GM12878 (cell line): ENCODE results near the gene SEPTIN11. TPM values are rescaled to one million over a fixed set of nuclear protein-coding genes. Genes with fewer than 3 reads are reported as not detected.

ENCODE experiments used
- ATAC-seq: fragments of 200-7000 bp; cut with Tn5 transposase; 3 replicates; pipeline ENCODE4 v1.9.1; 2020; ENCODE audit warnings: mild to moderate bottlenecking, moderate library complexity
- BruUV-seq: library from RNA; stranded (reverse); fragments of 400-500 nt; replicated peaks from 2 replicates; lab custom pipeline; 2021; lab: Mats Ljungman, UMichigan
- CTCF ChIA-PET: fragments of 300-600 bp; sonication (Branson Sonifier 250); formaldehyde crosslinking; extraction: SDS; loops from one replicate; lab custom pipeline; 2021; ENCODE audit warnings: inconsistent platforms; lab: Yijun Ruan, JAX
- POLR2A ChIA-PET: fragments of 350-600 bp; formaldehyde crosslinking; extraction: SDS; loops from one replicate; lab custom pipeline; 2021; ENCODE audit warnings: inconsistent platforms; lab: Charles Lee
- RAD21 ChIA-PET: fragments of 300-600 bp; sonication (Branson Sonifier 250); formaldehyde crosslinking; loops from one replicate; lab custom pipeline; 2023; ENCODE audit warnings: antibody characterized with exemption; ENCODE audit not compliant: unreplicated experiment; lab: Charles Lee
- SMC1A ChIA-PET: fragments of 300-600 bp; sonication (Branson Sonifier 250); formaldehyde crosslinking; loops from one replicate; lab custom pipeline; 2023; ENCODE audit not compliant: unreplicated experiment, uncharacterized antibody; lab: Charles Lee
- DNase-seq: peaks from one replicate; pipeline ENCODE4 v3.0.0-alpha.2; 2011; ENCODE audit warnings: low read depth, low spot score
- FAIRE-seq: peaks from 3 replicates; lab custom pipeline; 2011; peaks lifted over from hg19 to GRCh38; lab: Jason Lieb, UNC
- H2AFZ ChIP-seq: 2 replicates; pipeline ENCODE4 v1.6.0; 2011; ENCODE audit warnings: low read depth, low read length, control low read depth; ENCODE audit not compliant: control insufficient read depth
- H3K27ac ChIP-seq: 2 replicates; pipeline ENCODE4 v1.5.1; 2011; ENCODE audit warnings: control low read depth; ENCODE audit not compliant: control insufficient read depth, insufficient read depth
- H3K27me3 ChIP-seq, 2 experiments: replicated peaks in 1 of 2; 2 replicates each; pipeline versions ENCODE4 v1.6.0 to v1.6.1; 2011; ENCODE audit warnings: low read length in 1 of 2; ENCODE audit not compliant: control insufficient read depth in 2 of 2, insufficient read depth in 2 of 2
- H3K36me3 ChIP-seq, 2 experiments: 2 replicates each; pipeline ENCODE4 v1.5.1; 2011; ENCODE audit warnings: low read length in 1 of 2; ENCODE audit not compliant: control insufficient read depth in 2 of 2, insufficient read depth in 2 of 2
- H3K4me1 ChIP-seq: 2 replicates; pipeline ENCODE4 v1.6.1; 2011; ENCODE audit warnings: mild to moderate bottlenecking, low read length, moderate library complexity, mixed read lengths; ENCODE audit not compliant: control insufficient read depth, insufficient read depth
- H3K4me2 ChIP-seq: 2 replicates; pipeline ENCODE4 v1.6.0; 2011; ENCODE audit warnings: control low read depth; ENCODE audit not compliant: control insufficient read depth, insufficient read depth
- H3K4me3 ChIP-seq: fragments of 200-600 bp; sonication (generic); 2 replicates; pipeline ENCODE4 v1.5.1; 2016
- H3K79me2 ChIP-seq: 2 replicates; pipeline ENCODE4 v1.6.0; 2011; ENCODE audit warnings: low read length; ENCODE audit not compliant: control insufficient read depth, insufficient read depth
- H3K9ac ChIP-seq: 2 replicates; pipeline ENCODE4 v1.8.0; 2011; ENCODE audit warnings: low read length, control low read depth, mixed read lengths; ENCODE audit not compliant: control insufficient read depth, insufficient read depth
- H3K9me3 ChIP-seq: replicated peaks from 3 replicates; pipeline ENCODE4 v1.5.1; 2011; ENCODE audit warnings: mild to moderate bottlenecking, low read length; ENCODE audit not compliant: control insufficient read depth, insufficient read depth
- H4K20me1 ChIP-seq: 2 replicates; pipeline ENCODE4 v1.6.0; 2011; ENCODE audit not compliant: control insufficient read depth, insufficient read depth
- BCL3 ChIP-seq: IDR thresholded peaks from 2 replicates; pipeline ENCODE4 v1.6.1; 2011; ENCODE audit warnings: borderline replicate concordance, low read depth, mild to moderate bottlenecking, moderate library complexity, low read length; ENCODE audit not compliant: insufficient read depth, poor library complexity, severe bottlenecking
- ELK1 ChIP-seq: IDR thresholded peaks from 2 replicates; pipeline ENCODE4 v1.6.1; 2012; ENCODE audit warnings: low read depth, low read length, improper control_type of control experiment
- ETV6 ChIP-seq, 2 experiments: fragments of 450-650 bp in 1 of 2; IDR thresholded peaks in 1 of 2; conservative IDR thresholded peaks in 1 of 2; 2 replicates each; pipeline ENCODE4 v1.6.1; 2014; ENCODE audit warnings: antibody characterized with exemption in 1 of 2, borderline replicate concordance in 1 of 2, low read depth in 1 of 2, mild to moderate bottlenecking in 1 of 2, moderate library complexity in 1 of 2
- GATAD2B ChIP-seq: fragments of 450-650 bp; conservative IDR thresholded peaks from 2 replicates; pipeline ENCODE4 v1.6.1; 2017; ENCODE audit warnings: low read depth, mild to moderate bottlenecking, moderate library complexity
- HDAC2 ChIP-seq: fragments of 200-600 bp; sonication (generic); IDR thresholded peaks from 2 replicates; pipeline ENCODE4 v1.6.1; 2017
- MTA3 ChIP-seq: IDR thresholded peaks from 2 replicates; pipeline ENCODE4 v1.6.1; 2012; ENCODE audit warnings: low read length, inconsistent platforms, borderline replicate concordance
- NBN ChIP-seq: fragments of 450-650 bp; IDR thresholded peaks from 2 replicates; pipeline ENCODE4 v1.6.1; 2016
- NR2C1 ChIP-seq: fragments of 450-650 bp; IDR thresholded peaks from 2 replicates; pipeline ENCODE4 v1.6.1; 2017; ENCODE audit warnings: antibody characterized with exemption, mild to moderate bottlenecking, moderate library complexity
- PBX3 ChIP-seq: IDR thresholded peaks from 2 replicates; pipeline ENCODE4 v1.6.1; 2011; ENCODE audit warnings: mild to moderate bottlenecking, low read depth, low read length, moderate library complexity; ENCODE audit not compliant: insufficient replicate concordance
- POLR2A ChIP-seq: IDR thresholded peaks from 2 replicates; pipeline ENCODE4 v1.6.1; 2011; ENCODE audit warnings: low read depth, mild to moderate bottlenecking, low read length
- POLR2AphosphoS2 ChIP-seq: IDR thresholded peaks from 2 replicates; pipeline ENCODE4 v1.6.1; 2011; ENCODE audit warnings: low read depth, mild to moderate bottlenecking, low read length, improper control_type of control experiment, moderate library complexity
- RELA ChIP-seq: fragments of 450-650 bp; IDR thresholded peaks from 2 replicates; pipeline ENCODE4 v1.8.0; 2014; ENCODE audit warnings: borderline replicate concordance; ENCODE audit not compliant: partially characterized antibody
- SIN3A ChIP-seq: IDR thresholded peaks from 2 replicates; pipeline ENCODE4 v1.6.1; 2012; ENCODE audit warnings: low read depth, low read length, improper control_type of control experiment
- SIX5 ChIP-seq: IDR thresholded peaks from 2 replicates; pipeline ENCODE4 v1.6.1; 2011; ENCODE audit warnings: mild to moderate bottlenecking, low read depth, low read length, moderate library complexity; ENCODE audit not compliant: severe bottlenecking
- WGBS: methylation state at CpG from one replicate; pipeline ENCODE4 v1.1.6; 2016; ENCODE audit warnings: low lambda C conversion rate; ENCODE audit not compliant: insufficient replicate concordance, insufficient coverage; ENCODE audit errors: missing lambda C conversion rate; 5-methylcytosine and 5-hydroxymethylcytosine counted together
- in situ Hi-C: fragments of 300-500 bp; cut with MboI; formaldehyde crosslinking; loops from 9 replicates; pipeline ENCODE4 v1.14.3; 2018; ENCODE audit warnings: mixed read lengths
- intact Hi-C: fragments of 100-400 bp; cut with micrococcal nuclease; formaldehyde crosslinking; loops from one replicate; pipeline ENCODE4 v1.14.2; 2022; ENCODE audit not compliant: unreplicated experiment
- polyA plus RNA-seq, 11 experiments: library from polyadenylated mRNA; depleted of rRNA in 4 of 11; unstranded in 6 of 11; stranded (reverse) in 5 of 11; fragments of >200 nt; fragmentation: Nextera tagmentation in 4 of 11; fragmentation: Illumina TruSeq in 1 of 11; extraction: Ambion mirVana in 4 of 11; extraction: Trizol in 1 of 11; gene quantifications; 1 replicate in 1 of 11; 2 replicates in 10 of 11; pipeline versions ENCODE4 v1.2.1 to v1.2.3, GENCODE V29; 2011 to 2016; ENCODE audit warnings: inconsistent platforms in 2 of 11, missing spikeins in 2 of 11, low read depth in 1 of 11
- total RNA-seq, 4 experiments: library from RNA; depleted of rRNA in 3 of 4; stranded (reverse); fragments of >200 nt in 3 of 4; fragmentation: Illumina TruSeq in 1 of 4; extraction: Trizol in 1 of 4; gene quantifications; 2 replicates each; pipeline versions ENCODE4 v1.2.1 to v1.2.3, GENCODE V29; 2013 to 2021

The SEPTIN11 gene
- total and polyA plus RNA-seq, 10 of the 15 experiments (the other 5 are each of a cell fraction or from before 2014, with no cell fraction given), result 24.7 to 160 (median 91.3) TPM

- ChIA-PET POLR2A (interaction anchor here (0.7 kb wide), 1 partner anchor 135 kb away, joined by 3 read pairs; no protein-coding TSS in a partner anchor), CTCF (no interaction called here), SMC1A (no interaction called here), RAD21 (no interaction called here)
- H3K4me3 ChIP-seq, result no peak overlapping the region
- DNase-seq (no peak), FAIRE-seq (no peak), ATAC-seq (no peak)
- H3K9ac ChIP-seq, result no peak overlapping the region
- H3K27ac ChIP-seq, result no peak overlapping the region
- no peak overlapping the region for H3K4me2 ChIP-seq
- intact Hi-C loops, result no loop called here
- no peaks in the 10 kb centered on the region for H3K4me1 ChIP-seq
- WGBS, result 67% methylated on average over 2 of the region's 2 CpGs
- H4K20me1 ChIP-seq, result no peaks in the 10 kb centered on the region
- in situ Hi-C loops, result no loop called here
- H3K27me3 ChIP-seq, result no peaks in the 10 kb centered on the region
- H3K36me3 ChIP-seq, result no peaks in the 10 kb centered on the region
- TF ChIP-seq GATAD2B, result no peak
- TF ChIP-seq, all 136 proteins: peak for 0
- H3K9me3 ChIP-seq, result no peaks in the 10 kb centered on the region; the same call in 1 of the 3 replicates
- no peak overlapping the region for H2AFZ ChIP-seq
- no TSS peak for BruUV-seq
- no peaks in the 10 kb centered on the region for H3K79me2 ChIP-seq
These were observed 10.4 kb upstream of the SEPTIN11 start for GRCh38 chr4:76939184-76939583.

GRCh38 chr4:76943129-76943620 is 6.4 kb upstream of the SEPTIN11 start:
- no TSS peak for BruUV-seq
- Histone ChIP-seq H3K9ac (no peak overlapping the region), H3K27ac (no peak overlapping the region), H2AFZ (no peak overlapping the region), H4K20me1 (no peaks in the 10 kb centered on the region), H3K9me3 (no peaks in the 10 kb centered on the region; the same call in 1 of the 3 replicates), H3K4me2 (no peak overlapping the region), H3K4me3 (no peak overlapping the region), H3K79me2 (peaks cover 3% of the 10 kb centered on the region; the same call in 1 of the 2 replicates), H3K27me3 (no peaks in the 10 kb centered on the region), H3K36me3 (no peaks in the 10 kb centered on the region), H3K4me1 (peaks cover 3% of the 10 kb centered on the region; the same call in 1 of the 2 replicates)
- no peak for DNase-seq
- no peak for FAIRE-seq
- intact Hi-C loops, result loop anchor here (10.0 kb wide), 1 partner anchor 158 kb away; no protein-coding TSS in a partner anchor
- in situ Hi-C loops, result no loop called here
- ChIA-PET RAD21 (no interaction called here), CTCF (interaction anchor here (1.1 kb wide), 1 partner anchor 103 kb away, joined by 3 read pairs; no protein-coding TSS in a partner anchor), SMC1A (no interaction called here), POLR2A (no interaction called here)
- no peak for ATAC-seq
- 92% methylated on average over 6 of the region's 6 CpGs for WGBS
- no peak for TF ChIP-seq SIX5
- TF ChIP-seq POLR2A, result no peak
- TF ChIP-seq BCL3, result no peak
- no peak for TF ChIP-seq POLR2AphosphoS2
- no peak for TF ChIP-seq MTA3
- TF ChIP-seq GATAD2B, result no peak
- TF ChIP-seq NBN, result no peak
- no peak for TF ChIP-seq ETV6 (conservative IDR thresholded peaks at IDR 0.05 in 1 of 2, IDR thresholded peaks at IDR 0.05 in 1 of 2; ENCODE audit: borderline replicate concordance in 1 of 2, low read depth in 1 of 2)
- no peak for TF ChIP-seq ELK1
- no peak for TF ChIP-seq HDAC2
- no peak for TF ChIP-seq NR2C1
- TF ChIP-seq PBX3, result no peak
- no peak for TF ChIP-seq SIN3A
- no peak for TF ChIP-seq RELA
